A549 (cell line): ENCODE data around the gene RPS6KA4. TPM values are rescaled to one million over a fixed set of nuclear protein-coding genes. Genes with fewer than 3 reads are reported as not detected.

Experiments used
- ATAC-seq, 2 experiments: fragments of 200-7000 bp in 1 of 2; fragments of >200 bp in 1 of 2; cut with Nextera tagmentation in 1 of 2; cut with Tn5 transposase in 1 of 2; 3 replicates each; pipeline versions ENCODE4 v1.8.0 to v1.9.1; 2018 to 2020; ENCODE audit warnings: mild to moderate bottlenecking in 1 of 2, moderate library complexity in 1 of 2
- CTCF ChIA-PET: fragments of 300-600 bp; sonication (Branson Sonifier 250); formaldehyde crosslinking; extraction: SDS; loops from one replicate; lab custom pipeline; 2021; ENCODE audit warnings: antibody characterized with exemption, inconsistent platforms; lab: Yijun Ruan, JAX
- POLR2A ChIA-PET: fragments of 350-600 bp; formaldehyde crosslinking; extraction: SDS; loops from one replicate; lab custom pipeline; 2021; ENCODE audit warnings: antibody characterized with exemption, inconsistent platforms; lab: Yijun Ruan, JAX
- DNase-seq, 2 experiments: peaks; one replicate each; pipeline versions ENCODE4 v3.0.0 to v3.0.0-alpha.2; 2011 to 2016; ENCODE audit warnings: low read depth in 1 of 2, low spot score in 1 of 2
- FAIRE-seq: peaks from 2 replicates; lab custom pipeline; 2011; peaks lifted over from hg19 to GRCh38; lab: Jason Lieb, UNC
- H3K27ac ChIP-seq, 2 experiments: fragments of >200 bp; sonication (Bioruptor Twin); formaldehyde crosslinking; 3 replicates each; pipeline ENCODE4 v1.5.1; 2016 to 2017
- H3K4me1 ChIP-seq: fragments of >200 bp; sonication (Bioruptor Twin); formaldehyde crosslinking; 3 replicates; pipeline ENCODE4 v1.6.1; 2016
- H3K4me2 ChIP-seq: fragments of >200 bp; sonication (Bioruptor Twin); formaldehyde crosslinking; 3 replicates; pipeline ENCODE4 v1.6.1; 2016
- H3K4me3 ChIP-seq: fragments of >200 bp; sonication (Bioruptor Twin); formaldehyde crosslinking; 3 replicates; pipeline ENCODE4 v1.5.1; 2016
- H3K9me3 ChIP-seq: fragments of >200 bp; sonication (Bioruptor Twin); formaldehyde crosslinking; 3 replicates; pipeline ENCODE4 v1.6.1; 2016
- ATOH8 ChIP-seq: fragments of 250-450 bp; sonication (Bioruptor Pico); IDR thresholded peaks from 2 replicates; pipeline ENCODE4 v1.5.0; 2020; ENCODE audit warnings: low read depth, mild to moderate bottlenecking, moderate library complexity
- BHLHE40 ChIP-seq: IDR thresholded peaks from 2 replicates; pipeline ENCODE4 v1.6.1; 2012; ENCODE audit warnings: low read depth, low read length, inconsistent platforms
- CBX2 ChIP-seq: fragments of 200-600 bp; sonication (generic); IDR thresholded peaks from 2 replicates; pipeline ENCODE4 v1.6.1; 2016; ENCODE audit warnings: low read depth, mild to moderate bottlenecking, borderline replicate concordance
- CEBPB ChIP-seq, 2 experiments: fragments of >200 bp in 1 of 2; sonication (Bioruptor Twin) in 1 of 2; formaldehyde crosslinking in 1 of 2; IDR thresholded peaks; 2 replicates each; pipeline ENCODE4 v1.6.1; 2012 to 2016
- CHD2 ChIP-seq: fragments of 150-350 bp; IDR thresholded peaks from 2 replicates; pipeline ENCODE4 v1.6.1; 2014; ENCODE audit warnings: low read length; ENCODE audit not compliant: partially characterized antibody
- CTCF ChIP-seq: fragments of >200 bp; sonication (Bioruptor Twin); formaldehyde crosslinking; IDR thresholded peaks from 3 replicates; pipeline ENCODE4 v1.5.1; 2016
- E2F6 ChIP-seq: IDR thresholded peaks from 2 replicates; pipeline ENCODE4 v1.6.1; 2012; ENCODE audit warnings: low read depth, borderline replicate concordance
- ELK1 ChIP-seq: fragments of 150-350 bp; IDR thresholded peaks from 2 replicates; pipeline ENCODE4 v1.6.1; 2014; ENCODE audit warnings: low read depth, mild to moderate bottlenecking, low read length
- EP300 ChIP-seq, 2 experiments: fragments of >200 bp; sonication (Bioruptor Twin); formaldehyde crosslinking; IDR thresholded peaks; 2 replicates in 1 of 2; 3 replicates in 1 of 2; pipeline ENCODE4 v1.6.1; 2016 to 2017
- ESRRA ChIP-seq: fragments of 150-350 bp; IDR thresholded peaks from 2 replicates; pipeline ENCODE4 v1.6.1; 2014; ENCODE audit warnings: mild to moderate bottlenecking, low read length, borderline replicate concordance
- GATA3 ChIP-seq: IDR thresholded peaks from 2 replicates; pipeline ENCODE4 v1.6.1; 2012; ENCODE audit warnings: borderline replicate concordance
- HMGXB4 ChIP-seq: fragments of 250-450 bp; sonication (Bioruptor Pico); IDR thresholded peaks from 2 replicates; pipeline ENCODE4 v1.5.0; 2021; ENCODE audit warnings: mild to moderate bottlenecking, moderate library complexity, borderline replicate concordance
- HOXA7 ChIP-seq: fragments of 250-450 bp; sonication (Bioruptor Pico); IDR thresholded peaks from 2 replicates; pipeline ENCODE4 v1.5.0; 2020; ENCODE audit warnings: mild to moderate bottlenecking, moderate library complexity
- HOXB13 ChIP-seq: fragments of 250-450 bp; sonication (Bioruptor Pico); IDR thresholded peaks from 2 replicates; pipeline ENCODE4 v1.5.0; 2020; ENCODE audit warnings: low read depth, mild to moderate bottlenecking, moderate library complexity
- HOXB5 ChIP-seq: fragments of 250-450 bp; sonication (Bioruptor Pico); IDR thresholded peaks from 2 replicates; pipeline ENCODE4 v1.5.0; 2020; ENCODE audit warnings: mild to moderate bottlenecking, moderate library complexity
- JUNB ChIP-seq: fragments of >200 bp; sonication (Bioruptor Twin); formaldehyde crosslinking; IDR thresholded peaks from 2 replicates; pipeline ENCODE4 v1.6.1; 2016
- KDM1A ChIP-seq: fragments of 200-600 bp; sonication (generic); IDR thresholded peaks from 2 replicates; pipeline ENCODE4 v1.6.1; 2016; ENCODE audit warnings: low read depth, mild to moderate bottlenecking
- MAFK ChIP-seq: fragments of 450-650 bp; IDR thresholded peaks from 2 replicates; pipeline ENCODE4 v1.6.1; 2014; ENCODE audit not compliant: partially characterized antibody
- MAX ChIP-seq: IDR thresholded peaks from 2 replicates; pipeline ENCODE4 v1.6.1; 2012
- MYC ChIP-seq: IDR thresholded peaks from 2 replicates; pipeline ENCODE4 v1.6.1; 2012; ENCODE audit warnings: mild to moderate bottlenecking, inconsistent platforms, low read length, improper control_type of control experiment, borderline replicate concordance
- NFE2L2 ChIP-seq: fragments of 150-350 bp; conservative IDR thresholded peaks from 2 replicates; pipeline ENCODE4 v1.6.1; 2014; ENCODE audit warnings: low read length
- NR3C1 ChIP-seq: fragments of >200 bp; sonication (Bioruptor Twin); formaldehyde crosslinking; IDR thresholded peaks from 3 replicates; pipeline ENCODE4 v1.6.1; 2017
- PHF8 ChIP-seq: fragments of 200-600 bp; sonication (generic); IDR thresholded peaks from 2 replicates; pipeline ENCODE4 v1.6.1; 2016; ENCODE audit warnings: low read depth, mild to moderate bottlenecking, antibody characterized with exemption, moderate library complexity, borderline replicate concordance
- POLR2AphosphoS2 ChIP-seq: conservative IDR thresholded peaks from 2 replicates; pipeline ENCODE4 v1.6.1; 2012; ENCODE audit warnings: low read length, improper control_type of control experiment, inconsistent platforms
- RARB ChIP-seq: fragments of 250-450 bp; sonication (Bioruptor Pico); IDR thresholded peaks from 2 replicates; pipeline ENCODE4 v1.8.0; 2021; ENCODE audit warnings: mild to moderate bottlenecking, moderate library complexity
- RFX5 ChIP-seq: fragments of 450-650 bp; IDR thresholded peaks from 2 replicates; pipeline ENCODE4 v1.7.1; 2014; ENCODE audit warnings: antibody characterized with exemption, mild to moderate bottlenecking, moderate library complexity
- SMC3 ChIP-seq: fragments of >200 bp; sonication (Bioruptor Twin); formaldehyde crosslinking; IDR thresholded peaks from 3 replicates; pipeline ENCODE4 v1.6.1; 2018; ENCODE audit warnings: inconsistent platforms
- TFCP2L1 ChIP-seq: fragments of 250-450 bp; sonication (Bioruptor Pico); IDR thresholded peaks from 2 replicates; pipeline ENCODE4 v1.5.0; 2021; ENCODE audit warnings: mild to moderate bottlenecking
- ZC3H11A ChIP-seq: fragments of 450-650 bp; IDR thresholded peaks from 2 replicates; pipeline ENCODE4 v1.6.1; 2014; ENCODE audit warnings: antibody characterized with exemption, mild to moderate bottlenecking
- ZFP36 ChIP-seq: fragments of 450-650 bp; IDR thresholded peaks from 2 replicates; pipeline ENCODE4 v1.6.1; 2014; ENCODE audit warnings: borderline replicate concordance; ENCODE audit not compliant: partially characterized antibody
- ZNF302 ChIP-seq: fragments of 250-450 bp; sonication (Bioruptor Pico); IDR thresholded peaks from 2 replicates; pipeline ENCODE4 v1.9.0; 2021; ENCODE audit warnings: inconsistent platforms, mild to moderate bottlenecking, moderate library complexity
- ZSCAN20 ChIP-seq: fragments of 250-450 bp; sonication (Bioruptor Pico); IDR thresholded peaks from 2 replicates; pipeline ENCODE4 v1.8.0; 2022; ENCODE audit warnings: mild to moderate bottlenecking, moderate library complexity
- WGBS: methylation state at CpG from one replicate; pipeline ENCODE4 v1.1.6; 2017; ENCODE audit errors: missing lambda C conversion rate; 5-methylcytosine and 5-hydroxymethylcytosine counted together
- polyA plus RNA-seq, 4 experiments: library from polyadenylated mRNA; depleted of rRNA in 3 of 4; stranded (reverse); fragments of >200 nt; fragmentation: RNase III in 1 of 4; extraction: RNeasy Plus Mini Kit Qiagen cat#74134 plus additional on column Dnase treatment in 1 of 4; gene quantifications; 2 replicates in 3 of 4; 3 replicates in 1 of 4; pipeline ENCODE4 v1.2.3, GENCODE V29; 2011 to 2017

The RPS6KA4 gene
- polyA plus RNA-seq, 2 of the 4 experiments (the other 2 are of a cell fraction): 21.4 to 35.9 TPM

- ChIA-PET POLR2A (no interaction called here), CTCF (interaction anchor here (1.1 to 2.0 kb wide), 5 partner anchors 12 to 244 kb away, joined by 3 to 10 read pairs (median 4); no protein-coding TSS in a partner anchor)
- 76% methylated on average over 11 of the region's 11 CpGs for WGBS
- DNase-seq: no peak
- Histone ChIP-seq H3K4me1 (no peaks in the 10 kb centered on the region), H3K9me3 (peaks cover 12% of the 10 kb centered on the region), H3K27ac (no peak overlapping the region), H3K4me3 (no peak overlapping the region), H3K4me2 (no peak overlapping the region)
- TF ChIP-seq CEBPB (IDR thresholded peaks at IDR 0.05) (no peak), RFX5 (no peak), ESRRA (no peak), NFE2L2 (no peak), NR3C1 (no peak), PHF8 (no peak), HOXA7 (CRISPR knock-in tag) (no peak), ZFP36 (no peak), TFCP2L1 (CRISPR knock-in tag) (no peak), ATOH8 (CRISPR knock-in tag) (no peak), ELK1 (no peak), POLR2AphosphoS2 (no peak), MYC (no peak), JUNB (no peak), ZSCAN20 (CRISPR knock-in tag) (no peak), MAX (no peak)
- no peak for FAIRE-seq
- no peak for ATAC-seq
Measured at GRCh38 chr11:64407221-64407620, 48.3 kb downstream of the RPS6KA4 start.

GRCh38 chr11:64407630-64408029 is 48.7 kb downstream of the RPS6KA4 start:
- ATAC-seq (0 out of 6 replicates have a peak, but pooled peaks of 1 of the 2 experiments have one; percentile 22), DNase-seq (no peak), FAIRE-seq (no peak)
- no peaks in the 10 kb centered on the region for H3K4me1 ChIP-seq
- ChIA-PET POLR2A (no interaction called here), CTCF (interaction anchor here (1.1 to 2.0 kb wide), 5 partner anchors 12 to 244 kb away, joined by 3 to 10 read pairs (median 4); no protein-coding TSS in a partner anchor)
- no peak overlapping the region for H3K4me3 ChIP-seq
- peaks cover 11% of the 10 kb centered on the region for H3K9me3 ChIP-seq
- no peak overlapping the region for H3K4me2 ChIP-seq
- TF ChIP-seq ZC3H11A (no peak), HOXB5 (no peak), HMGXB4 (no peak), E2F6 (no peak), RARB (CRISPR knock-in tag) (no peak), HOXB13 (CRISPR knock-in tag) (no peak), EP300 (IDR thresholded peaks at IDR 0.05) (no peak), TFCP2L1 (CRISPR knock-in tag) (no peak), ZNF302 (no peak), BHLHE40 (no peak), ATOH8 (CRISPR knock-in tag) (no peak), CHD2 (no peak), SMC3 (no peak), MAFK (no peak), CEBPB (IDR thresholded peaks at IDR 0.05) (no peak), CTCF (no peak), KDM1A (no peak), ZSCAN20 (CRISPR knock-in tag) (no peak), CBX2 (no peak), GATA3 (no peak)
- no peak overlapping the region for H3K27ac ChIP-seq
- 96% methylated on average over 2 of the region's 2 CpGs for WGBS
